ENCODE data around the gene NPIPB2. TPM values are rescaled to one million over a fixed set of nuclear protein-coding genes. Genes with fewer than 3 reads are reported as not detected.

The NPIPB2 gene
- total RNA-seq, 3 donors from 2014 or later: 11.1 to 17.6 (median 15.3) TPM

- no peak for ATAC-seq
- Histone ChIP-seq H3K4me1 (ENCODE audit: low read depth) (peaks cover 36% of the 10 kb centered on the region), H3K36me3 (ENCODE audit: low read depth) (peaks cover 10% of the 10 kb centered on the region), H3K4me3 (no peak overlapping the region), H3K9me3 (no peaks in the 10 kb centered on the region)
- peak in 1 of 3 donors; percentile 21 for DNase-seq
- no peak for TF ChIP-seq CTCF (IDR thresholded peaks at IDR 0.05)
- intact Hi-C loops (cut with DNase I, micrococcal nuclease): no loop called here
Measured at GRCh38 chr16:11913425-11914079, 28.3 kb downstream of the NPIPB2 start.

- H3K4me1 ChIP-seq (ENCODE audit: low read depth): peaks cover 36% of the 10 kb centered on the region
- H3K36me3 ChIP-seq (ENCODE audit: low read depth): no peaks in the 10 kb centered on the region
- DNase-seq (no peak), ATAC-seq (no peak)
- H3K4me3 ChIP-seq: no peak overlapping the region
- TF ChIP-seq CTCF (IDR thresholded peaks at IDR 0.05): no peak
- no peaks in the 10 kb centered on the region for H3K9me3 ChIP-seq
- intact Hi-C loops (cut with DNase I, micrococcal nuclease): no loop called here
Measured at GRCh38 chr16:11909653-11910545, 31.9 kb downstream of the NPIPB2 start.

DNA sequence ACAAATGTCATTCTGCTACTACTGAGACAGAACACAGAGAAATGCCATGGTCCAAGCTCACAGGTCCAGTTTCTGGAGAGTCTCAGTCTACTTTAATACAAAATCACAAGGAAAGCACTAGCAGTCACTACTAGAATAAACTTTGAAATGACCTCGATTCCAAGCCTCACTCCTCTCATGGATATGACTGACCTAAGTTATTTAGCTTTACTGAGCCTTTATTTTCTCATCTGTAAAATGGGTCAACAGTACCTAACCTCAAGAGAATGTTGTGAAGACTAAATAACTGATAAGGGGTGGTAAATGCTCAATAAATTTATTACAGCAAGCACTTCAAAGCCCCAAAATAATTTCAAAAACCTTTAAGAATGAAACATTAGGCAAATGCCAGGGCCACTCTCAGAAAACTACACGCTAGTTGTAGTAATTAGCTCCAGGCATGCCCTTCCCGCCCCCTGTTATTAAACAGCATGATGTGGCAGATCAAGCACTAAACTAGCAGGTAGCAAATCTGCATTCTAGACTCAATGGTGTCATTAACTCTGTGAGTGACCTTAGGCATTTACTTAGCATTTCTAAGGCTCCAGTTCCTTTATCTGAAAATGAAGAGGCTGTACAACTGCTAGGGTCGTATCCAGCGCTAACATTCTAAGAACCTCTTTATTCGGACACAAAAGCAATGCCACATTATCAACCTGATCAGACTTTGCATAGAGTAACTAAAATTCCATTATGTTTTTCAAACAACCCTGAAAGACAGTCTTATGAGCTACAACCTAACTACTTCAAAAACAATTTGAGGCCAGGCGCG, 34.5 kb downstream of the NPIPB2 start:
- peaks cover 22% of the 10 kb centered on the region for H3K4me1 ChIP-seq (ENCODE audit: low read depth)
- no peak for TF ChIP-seq CTCF (IDR thresholded peaks at IDR 0.05)

GRCh38 chr16:11903906-11904305, 37.9 kb downstream of the NPIPB2 start:
- ATAC-seq (no peak), DNase-seq (no peak)
- Histone ChIP-seq H3K4me1 (ENCODE audit: low read depth) (no peaks in the 10 kb centered on the region), H3K36me3 (ENCODE audit: low read depth) (no peaks in the 10 kb centered on the region), H3K9me3 (no peaks in the 10 kb centered on the region), H3K4me3 (no peak overlapping the region)
- intact Hi-C loops (cut with DNase I, micrococcal nuclease): no loop called here
- no peak for TF ChIP-seq CTCF (IDR thresholded peaks at IDR 0.05)

More for the DNA sequence above, 34.5 kb downstream of the NPIPB2 start:
- intact Hi-C loops (cut with DNase I, micrococcal nuclease): no loop called here
- Histone ChIP-seq H3K36me3 (ENCODE audit: low read depth) (no peaks in the 10 kb centered on the region), H3K9me3 (no peaks in the 10 kb centered on the region), H3K4me3 (no peak overlapping the region)
- no peak for DNase-seq
- ATAC-seq: no peak

- no peaks in the 10 kb centered on the region for H3K4me1 ChIP-seq (ENCODE audit: low read depth)
- H3K9me3 ChIP-seq: no peaks in the 10 kb centered on the region
- no peaks in the 10 kb centered on the region for H3K36me3 ChIP-seq (ENCODE audit: low read depth)
- no peak for DNase-seq
- ATAC-seq: no peak
- TF ChIP-seq CTCF (IDR thresholded peaks at IDR 0.05): no peak
- intact Hi-C loops (cut with DNase I, micrococcal nuclease): no loop called here
- no peak overlapping the region for H3K4me3 ChIP-seq
Measured at GRCh38 chr16:11901091-11901490, 40.8 kb downstream of the NPIPB2 start.
